Ovary (tissue), 3 donors: ENCODE results near the gene CTBP1.

ENCODE experiments used
- CTCF ChIP-seq, 3 donors: fragments of 450-650 bp in 2 of 3; fragments of 200-600 bp in 1 of 3; IDR thresholded peaks; one replicate each; pipeline versions ENCODE4 v1.5.1 to v1.8.0; 2016 to 2022; ENCODE audit warnings: antibody characterized with exemption in 3 of 3, mild to moderate bottlenecking in 1 of 3
- EP300 ChIP-seq: sonication (generic); formaldehyde crosslinking; IDR thresholded peaks from one replicate; pipeline ENCODE4 v1.6.1; 2017; ENCODE audit warnings: antibody characterized with exemption
- POLR2A ChIP-seq: fragments of 450-650 bp; IDR thresholded peaks from one replicate; pipeline ENCODE4 v1.6.1; 2017; ENCODE audit warnings: antibody characterized with exemption, mild to moderate bottlenecking, moderate library complexity
- donor health status: DM: no; HTN: no; CAD: no.

- TF ChIP-seq CTCF (IDR thresholded peaks at IDR 0.05) (no peak), POLR2A (no peak), EP300 (no peak)
Measured at GRCh38 chr4:1226598-1226997, 22.3 kb downstream of the CTBP1 start.
